SK-N-SH treated with all-trans-retinoic acid at 6 μM for 48 hours (cell line): ENCODE data around the gene TBL1X.

Source experiments
- ARNTL ChIP-seq: fragments of 450-650 bp; formaldehyde crosslinking; IDR thresholded peaks from 2 replicates; pipeline ENCODE4 v1.5.0; 2020; ENCODE audit warnings: low read depth, mild to moderate bottlenecking, moderate library complexity, borderline replicate concordance
- OSR1 ChIP-seq: fragments of 250-450 bp; sonication (Bioruptor Pico); IDR thresholded peaks from 2 replicates; pipeline ENCODE4 v1.8.0; 2022; ENCODE audit warnings: moderate library complexity, mild to moderate bottlenecking, inconsistent platforms
- PPARA ChIP-seq: fragments of 250-450 bp; sonication (Bioruptor Pico); IDR thresholded peaks from 2 replicates; pipeline ENCODE4 v1.5.0; 2020; ENCODE audit warnings: mild to moderate bottlenecking, borderline replicate concordance
- RARB ChIP-seq: fragments of 250-450 bp; sonication (Bioruptor Pico); IDR thresholded peaks from 2 replicates; pipeline ENCODE4 v1.8.0; 2021; ENCODE audit warnings: mild to moderate bottlenecking, moderate library complexity
- TOX ChIP-seq: fragments of 250-450 bp; sonication (Bioruptor Pico); IDR thresholded peaks from 2 replicates; pipeline ENCODE4 v1.8.0; 2021; ENCODE audit warnings: mild to moderate bottlenecking, moderate library complexity, borderline replicate concordance
- ZFP3 ChIP-seq: fragments of 250-450 bp; sonication (Bioruptor Pico); IDR thresholded peaks from 2 replicates; pipeline ENCODE4 v1.5.0; 2020; ENCODE audit warnings: mild to moderate bottlenecking, moderate library complexity
- ZFP30 ChIP-seq: fragments of 450-650 bp; formaldehyde crosslinking; IDR thresholded peaks from 2 replicates; pipeline ENCODE4 v1.5.0; 2022; ENCODE audit warnings: mild to moderate bottlenecking, moderate library complexity
- ZNF565 ChIP-seq: fragments of 450-650 bp; formaldehyde crosslinking; conservative IDR thresholded peaks from 2 replicates; pipeline ENCODE4 v1.5.0; 2020; ENCODE audit warnings: low read depth, mild to moderate bottlenecking, moderate library complexity
- ZNF70 ChIP-seq: fragments of 450-650 bp; formaldehyde crosslinking; IDR thresholded peaks from 2 replicates; pipeline ENCODE4 v1.5.0; 2020; ENCODE audit warnings: mild to moderate bottlenecking, moderate library complexity
- TF ChIP-seq, protein P1 (sequence below): fragments of 250-450 bp; sonication (Bioruptor Pico); IDR thresholded peaks from 2 replicates; pipeline ENCODE4 v1.8.0; 2020; ENCODE audit warnings: mild to moderate bottlenecking, moderate library complexity, borderline replicate concordance
- TF ChIP-seq, protein P2 (sequence below): fragments of 250-450 bp; sonication (Bioruptor Pico); IDR thresholded peaks from 2 replicates; pipeline ENCODE4 v1.8.0; 2021; ENCODE audit warnings: low read depth, mild to moderate bottlenecking, moderate library complexity, borderline replicate concordance

GRCh38 chrX:9566150-9566621 is 101.3 kb downstream of the TBL1X start:
- TF ChIP-seq RARB: no peak
- TF ChIP-seq PPARA (CRISPR knock-in tag): no peak
- TF ChIP-seq ZNF70 (CRISPR knock-in tag): no peak
- no peak for TF ChIP-seq ZNF565 (CRISPR knock-in tag)
- TF ChIP-seq TOX (CRISPR knock-in tag): no peak
- no peak for TF ChIP-seq ZFP30 (CRISPR knock-in tag)
- TF ChIP-seq OSR1 (CRISPR knock-in tag): no peak
- TF ChIP-seq ARNTL (CRISPR knock-in tag): no peak
- TF ChIP-seq, protein P1, sequence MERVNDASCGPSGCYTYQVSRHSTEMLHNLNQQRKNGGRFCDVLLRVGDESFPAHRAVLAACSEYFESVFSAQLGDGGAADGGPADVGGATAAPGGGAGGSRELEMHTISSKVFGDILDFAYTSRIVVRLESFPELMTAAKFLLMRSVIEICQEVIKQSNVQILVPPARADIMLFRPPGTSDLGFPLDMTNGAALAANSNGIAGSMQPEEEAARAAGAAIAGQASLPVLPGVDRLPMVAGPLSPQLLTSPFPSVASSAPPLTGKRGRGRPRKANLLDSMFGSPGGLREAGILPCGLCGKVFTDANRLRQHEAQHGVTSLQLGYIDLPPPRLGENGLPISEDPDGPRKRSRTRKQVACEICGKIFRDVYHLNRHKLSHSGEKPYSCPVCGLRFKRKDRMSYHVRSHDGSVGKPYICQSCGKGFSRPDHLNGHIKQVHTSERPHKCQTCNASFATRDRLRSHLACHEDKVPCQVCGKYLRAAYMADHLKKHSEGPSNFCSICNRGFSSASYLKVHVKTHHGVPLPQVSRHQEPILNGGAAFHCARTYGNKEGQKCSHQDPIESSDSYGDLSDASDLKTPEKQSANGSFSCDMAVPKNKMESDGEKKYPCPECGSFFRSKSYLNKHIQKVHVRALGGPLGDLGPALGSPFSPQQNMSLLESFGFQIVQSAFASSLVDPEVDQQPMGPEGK (CRISPR knock-in tag): no peak
- TF ChIP-seq, protein P2, sequence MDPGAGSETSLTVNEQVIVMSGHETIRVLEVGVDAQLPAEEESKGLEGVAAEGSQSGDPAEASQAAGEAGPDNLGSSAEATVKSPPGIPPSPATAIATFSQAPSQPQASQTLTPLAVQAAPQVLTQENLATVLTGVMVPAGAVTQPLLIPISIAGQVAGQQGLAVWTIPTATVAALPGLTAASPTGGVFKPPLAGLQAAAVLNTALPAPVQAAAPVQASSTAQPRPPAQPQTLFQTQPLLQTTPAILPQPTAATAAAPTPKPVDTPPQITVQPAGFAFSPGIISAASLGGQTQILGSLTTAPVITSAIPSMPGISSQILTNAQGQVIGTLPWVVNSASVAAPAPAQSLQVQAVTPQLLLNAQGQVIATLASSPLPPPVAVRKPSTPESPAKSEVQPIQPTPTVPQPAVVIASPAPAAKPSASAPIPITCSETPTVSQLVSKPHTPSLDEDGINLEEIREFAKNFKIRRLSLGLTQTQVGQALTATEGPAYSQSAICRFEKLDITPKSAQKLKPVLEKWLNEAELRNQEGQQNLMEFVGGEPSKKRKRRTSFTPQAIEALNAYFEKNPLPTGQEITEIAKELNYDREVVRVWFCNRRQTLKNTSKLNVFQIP: no peak
- no peak for TF ChIP-seq ZFP3 (CRISPR knock-in tag)
